ENCODE results near the gene MT2A. TPM values are rescaled to one million over a fixed set of nuclear protein-coding genes. Genes with fewer than 3 reads are reported as not detected.
"Not testable (repeated sequence)": the region's sequence is repeated elsewhere in the genome, so short reads cannot be mapped to it uniquely, and the experiment has no call there.

Gene MT2A
- total RNA-seq, 1 donor from 2014 or later: 160 TPM

DNA sequence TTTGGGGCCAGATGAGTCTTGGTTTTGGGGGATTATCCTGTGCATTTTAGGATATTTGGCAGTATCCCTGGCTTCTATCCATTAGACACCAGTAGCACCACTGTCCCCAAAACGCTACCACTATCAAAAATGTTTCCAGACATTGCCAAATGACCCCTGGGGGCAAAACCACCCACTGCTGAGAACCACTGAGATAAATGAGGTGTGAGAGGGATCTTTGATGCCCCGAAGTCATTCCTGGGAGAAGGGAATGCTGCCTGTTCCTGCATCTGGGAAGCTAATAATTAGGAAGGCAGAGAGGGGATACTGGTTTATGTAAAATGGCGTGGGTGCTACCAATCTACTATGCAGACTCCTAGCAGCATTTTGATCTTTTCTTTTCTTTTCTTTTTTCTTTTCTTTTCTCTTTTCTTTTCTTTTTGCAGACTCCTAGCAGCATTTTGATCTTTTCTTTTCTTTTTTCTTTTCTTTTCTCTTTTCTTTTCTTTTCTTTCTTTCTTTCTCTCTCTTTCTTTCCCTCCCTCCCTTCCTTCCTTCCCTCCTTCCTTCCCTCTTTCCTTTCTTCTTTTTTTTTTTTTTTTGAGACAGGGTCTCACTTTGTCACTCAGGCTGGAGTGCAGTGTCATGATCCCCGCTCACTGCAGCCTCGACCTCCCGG, 27.9 kb upstream of the MT2A start:
- H3K36me3 Mint-ChIP-seq (ENCODE audit: low read depth): no peaks in the 10 kb centered on the region
- DNase-seq (ENCODE audit: low spot score): no peak
- H3K4me1 Mint-ChIP-seq (ENCODE audit: low read depth): peaks cover 9% of the 10 kb centered on the region
- no peak overlapping the region for H3K4me3 Mint-ChIP-seq (ENCODE audit: unreplicated experiment)
- TF ChIP-seq, protein P1, sequence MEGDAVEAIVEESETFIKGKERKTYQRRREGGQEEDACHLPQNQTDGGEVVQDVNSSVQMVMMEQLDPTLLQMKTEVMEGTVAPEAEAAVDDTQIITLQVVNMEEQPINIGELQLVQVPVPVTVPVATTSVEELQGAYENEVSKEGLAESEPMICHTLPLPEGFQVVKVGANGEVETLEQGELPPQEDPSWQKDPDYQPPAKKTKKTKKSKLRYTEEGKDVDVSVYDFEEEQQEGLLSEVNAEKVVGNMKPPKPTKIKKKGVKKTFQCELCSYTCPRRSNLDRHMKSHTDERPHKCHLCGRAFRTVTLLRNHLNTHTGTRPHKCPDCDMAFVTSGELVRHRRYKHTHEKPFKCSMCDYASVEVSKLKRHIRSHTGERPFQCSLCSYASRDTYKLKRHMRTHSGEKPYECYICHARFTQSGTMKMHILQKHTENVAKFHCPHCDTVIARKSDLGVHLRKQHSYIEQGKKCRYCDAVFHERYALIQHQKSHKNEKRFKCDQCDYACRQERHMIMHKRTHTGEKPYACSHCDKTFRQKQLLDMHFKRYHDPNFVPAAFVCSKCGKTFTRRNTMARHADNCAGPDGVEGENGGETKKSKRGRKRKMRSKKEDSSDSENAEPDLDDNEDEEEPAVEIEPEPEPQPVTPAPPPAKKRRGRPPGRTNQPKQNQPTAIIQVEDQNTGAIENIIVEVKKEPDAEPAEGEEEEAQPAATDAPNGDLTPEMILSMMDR (IDR thresholded peaks at IDR 0.05): no peak
- no peaks in the 10 kb centered on the region for H3K27me3 Mint-ChIP-seq (ENCODE audit: low read depth)
- no peaks in the 10 kb centered on the region for H3K9me3 Mint-ChIP-seq (ENCODE audit: low read depth)
- no peak overlapping the region for H3K27ac Mint-ChIP-seq (ENCODE audit: unreplicated experiment)

DNA sequence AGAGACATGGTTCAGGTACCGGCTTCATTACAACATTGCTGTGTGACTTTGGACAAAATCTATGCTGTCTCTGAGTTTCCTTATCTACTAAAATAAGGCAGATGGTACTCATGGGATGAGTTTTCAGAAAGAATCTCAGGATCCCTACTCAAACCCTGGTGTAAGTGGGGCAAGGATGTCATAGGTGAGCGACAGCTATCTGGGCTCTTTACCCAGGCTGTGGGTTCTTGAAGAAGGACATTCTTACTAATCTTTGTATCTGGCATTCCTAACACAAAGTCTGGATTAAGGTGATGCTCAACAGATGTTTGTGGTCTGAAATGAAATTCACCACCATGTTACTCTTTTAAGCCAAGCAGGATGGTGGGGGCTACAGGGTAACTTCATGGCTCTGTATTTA, 25.5 kb upstream of the MT2A start:
- not testable (repeated sequence) for DNase-seq (ENCODE audit: low spot score); H3K4me1 Mint-ChIP-seq (ENCODE audit: low read depth); H3K4me3 Mint-ChIP-seq (ENCODE audit: unreplicated experiment); H3K9me3 Mint-ChIP-seq (ENCODE audit: low read depth); H3K27me3 Mint-ChIP-seq (ENCODE audit: low read depth); H3K27ac Mint-ChIP-seq (ENCODE audit: unreplicated experiment); H3K36me3 Mint-ChIP-seq (ENCODE audit: low read depth)

DNA sequence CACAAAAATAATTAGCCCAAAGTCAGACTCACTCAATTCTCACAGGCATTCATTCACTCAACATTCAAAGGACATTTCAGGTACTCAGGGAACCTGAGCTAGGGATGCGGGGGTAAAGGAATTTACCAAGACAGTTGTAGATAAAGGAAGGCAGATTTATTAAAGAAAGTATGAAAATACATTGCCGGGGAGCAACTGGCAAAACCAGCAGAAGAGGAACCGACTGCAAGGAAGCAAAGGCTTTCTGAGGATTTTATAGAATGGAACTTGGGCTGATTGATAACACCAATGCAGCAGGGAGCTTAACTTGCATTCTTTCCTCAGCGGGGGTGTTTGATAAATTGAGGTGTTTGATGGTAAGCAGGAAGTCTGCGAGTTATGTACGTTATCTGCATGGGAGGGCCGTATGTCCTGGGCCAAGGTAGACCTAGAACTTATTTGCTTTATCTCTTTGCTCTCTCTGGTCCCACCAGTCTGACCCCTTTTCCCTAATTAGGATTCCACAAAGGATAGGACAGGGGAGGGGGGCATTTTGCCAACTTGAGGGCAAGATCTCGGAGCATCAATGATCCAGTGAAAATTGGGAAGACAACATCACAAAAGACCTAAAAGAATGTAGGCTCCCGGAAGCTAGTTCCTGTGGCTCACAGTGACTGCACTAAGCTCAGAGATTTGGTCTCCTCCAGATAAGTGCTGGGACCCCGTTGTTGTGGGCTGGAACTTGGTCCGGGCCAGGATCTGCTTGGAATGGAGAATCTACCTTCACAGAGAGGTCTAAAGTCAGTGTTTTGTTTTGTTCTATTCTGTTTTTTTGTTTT, 24.8 kb upstream of the MT2A start:
- Mint-ChIP-seq H3K4me3 (ENCODE audit: unreplicated experiment) (no peak overlapping the region), H3K36me3 (ENCODE audit: low read depth) (no peaks in the 10 kb centered on the region), H3K4me1 (ENCODE audit: low read depth) (peaks cover 9% of the 10 kb centered on the region), H3K27ac (ENCODE audit: unreplicated experiment) (no peak overlapping the region), H3K9me3 (ENCODE audit: low read depth) (no peaks in the 10 kb centered on the region), H3K27me3 (ENCODE audit: low read depth) (peaks cover 7% of the 10 kb centered on the region)
- no peak for DNase-seq (ENCODE audit: low spot score)
- TF ChIP-seq, protein P1 (IDR thresholded peaks at IDR 0.05): no peak

DNA sequence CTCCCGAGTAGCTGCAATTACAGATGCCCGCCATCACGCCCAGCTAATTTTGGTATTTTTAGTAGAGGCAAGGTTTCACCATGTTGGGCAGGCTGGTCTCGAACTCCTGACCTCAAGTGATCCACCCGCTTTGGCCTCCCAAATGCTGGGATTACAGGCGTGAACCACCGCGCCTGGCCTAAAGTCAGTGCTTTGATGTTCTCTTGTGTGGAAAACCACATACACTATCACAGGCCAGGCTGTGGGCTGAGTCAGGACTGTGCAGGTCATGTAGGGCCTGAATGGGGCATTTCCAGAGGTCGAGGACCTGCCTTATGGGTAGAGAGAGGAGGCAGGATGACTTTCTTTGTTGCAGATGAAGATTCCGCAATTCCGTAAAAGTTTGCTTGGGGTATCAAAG, 24.1 kb upstream of the MT2A start:
- H3K4me3 Mint-ChIP-seq (ENCODE audit: unreplicated experiment): no peak overlapping the region
- H3K27ac Mint-ChIP-seq (ENCODE audit: unreplicated experiment): no peak overlapping the region
- no peaks in the 10 kb centered on the region for H3K36me3 Mint-ChIP-seq (ENCODE audit: low read depth)
- H3K4me1 Mint-ChIP-seq (ENCODE audit: low read depth): peaks cover 13% of the 10 kb centered on the region
- TF ChIP-seq, protein P1 (IDR thresholded peaks at IDR 0.05): no peak
- peaks cover 11% of the 10 kb centered on the region for H3K27me3 Mint-ChIP-seq (ENCODE audit: low read depth)
- no peak for DNase-seq (ENCODE audit: low spot score)
- no peaks in the 10 kb centered on the region for H3K9me3 Mint-ChIP-seq (ENCODE audit: low read depth)

DNA sequence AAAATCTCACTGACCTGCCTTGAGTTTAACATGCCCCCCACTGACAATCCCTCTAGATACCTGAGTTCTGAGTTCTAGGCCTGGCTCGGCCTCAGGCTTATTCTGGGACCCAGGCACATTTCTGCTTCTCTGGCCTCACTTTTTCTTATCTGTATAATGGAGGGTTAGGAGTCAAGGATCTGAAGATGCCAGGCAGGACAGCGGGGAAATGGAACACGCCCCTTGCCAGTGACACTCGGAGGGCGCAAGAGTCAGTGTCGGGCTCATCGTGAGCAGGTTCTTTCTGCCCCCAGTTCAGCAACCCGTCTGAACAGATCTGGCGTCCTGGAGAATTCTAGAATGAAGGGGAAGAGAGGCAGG, 19.6 kb upstream of the MT2A start:
- Mint-ChIP-seq H3K4me1 (ENCODE audit: low read depth) (peaks cover 13% of the 10 kb centered on the region), H3K4me3 (ENCODE audit: unreplicated experiment) (peak overlapping the region; percentile 68), H3K27ac (ENCODE audit: unreplicated experiment) (no peak overlapping the region), H3K36me3 (ENCODE audit: low read depth) (no peaks in the 10 kb centered on the region), H3K27me3 (ENCODE audit: low read depth) (peaks cover 17% of the 10 kb centered on the region), H3K9me3 (ENCODE audit: low read depth) (no peaks in the 10 kb centered on the region)
- TF ChIP-seq, protein P1 (IDR thresholded peaks at IDR 0.05): no peak
- DNase-seq (ENCODE audit: low spot score): no peak
